ENCODE data around the gene NECTIN4. TPM values are rescaled to one million over a fixed set of nuclear protein-coding genes. Genes with fewer than 3 reads are reported as not detected.

NECTIN4 gene
- total RNA-seq, 1 donor from 2014 or later = not detected

GRCh38 chr1:161096015-161096414 lies 6.7 kb upstream of the NECTIN4 start:
- Histone ChIP-seq H3K4me1 (no peaks in the 10 kb centered on the region), H3K9me3 (ENCODE audit: low read depth) (no peaks in the 10 kb centered on the region), H3K27ac (no peak overlapping the region), H3K36me3 (no peaks in the 10 kb centered on the region), H3K4me2 (no peak overlapping the region), H2AFZ (replicated peaks) (no peak overlapping the region), H4K20me1 (ENCODE audit: low read depth) (no peaks in the 10 kb centered on the region), H3K4me3 (no peak overlapping the region), H3K9ac (no peak overlapping the region), H3K27me3 (no peaks in the 10 kb centered on the region), H3F3A (ENCODE audit: low read depth) (peaks cover 8% of the 10 kb centered on the region), H3K79me2 (ENCODE audit: low read depth) (no peaks in the 10 kb centered on the region)
- Mint-ChIP-seq H3K9me3 (no peaks in the 10 kb centered on the region), H3K4me1 (peaks cover 15% of the 10 kb centered on the region), H3K27ac (no peak overlapping the region), H3K36me3 (peaks cover 5% of the 10 kb centered on the region), H3K27me3 (ENCODE audit: insufficient read depth, low read depth) (peaks cover 13% of the 10 kb centered on the region), H3K4me3 (no peak overlapping the region)
- DNase-seq (ENCODE audit: low spot score) = no peak
- no peak for TF ChIP-seq CTCF (IDR thresholded peaks at IDR 0.05)

GRCh38 chr1:161095230-161095629 lies 5.9 kb upstream of the NECTIN4 start:
- Histone ChIP-seq H3K9ac (no peak overlapping the region), H4K20me1 (ENCODE audit: low read depth) (no peaks in the 10 kb centered on the region), H3K4me2 (no peak overlapping the region), H3K4me3 (no peak overlapping the region), H3K36me3 (no peaks in the 10 kb centered on the region), H3K79me2 (ENCODE audit: low read depth) (no peaks in the 10 kb centered on the region), H3K9me3 (ENCODE audit: low read depth) (no peaks in the 10 kb centered on the region), H3F3A (ENCODE audit: low read depth) (peaks cover 8% of the 10 kb centered on the region), H3K27ac (no peak overlapping the region), H2AFZ (replicated peaks) (no peak overlapping the region), H3K4me1 (no peaks in the 10 kb centered on the region), H3K27me3 (no peaks in the 10 kb centered on the region)
- Mint-ChIP-seq H3K36me3 (peaks cover 5% of the 10 kb centered on the region), H3K27ac (no peak overlapping the region), H3K4me1 (peaks cover 15% of the 10 kb centered on the region), H3K4me3 (no peak overlapping the region), H3K9me3 (no peaks in the 10 kb centered on the region), H3K27me3 (ENCODE audit: insufficient read depth, low read depth) (peaks cover 13% of the 10 kb centered on the region)
- no peak for DNase-seq (ENCODE audit: low spot score)
- TF ChIP-seq EZH2 (IDR thresholded peaks at IDR 0.05) = no peak
- no peak for TF ChIP-seq EZH2phosphoT487 (IDR thresholded peaks at IDR 0.05)
- TF ChIP-seq CTCF (IDR thresholded peaks at IDR 0.05) = no peak

- Mint-ChIP-seq H3K36me3 (no peaks in the 10 kb centered on the region), H3K27ac (no peak overlapping the region), H3K27me3 (ENCODE audit: insufficient read depth, low read depth) (peaks cover 13% of the 10 kb centered on the region), H3K9me3 (no peaks in the 10 kb centered on the region), H3K4me3 (no peak overlapping the region), H3K4me1 (peaks cover 15% of the 10 kb centered on the region)
- no peaks in the 10 kb centered on the region for H4K20me1 ChIP-seq (ENCODE audit: low read depth)
- H3K9me3 ChIP-seq (ENCODE audit: low read depth) = no peaks in the 10 kb centered on the region
- TF ChIP-seq EZH2 (IDR thresholded peaks at IDR 0.05) = no peak
- no peak for TF ChIP-seq CTCF (IDR thresholded peaks at IDR 0.05)
- no peak for TF ChIP-seq EZH2phosphoT487 (IDR thresholded peaks at IDR 0.05)
- H3K36me3 ChIP-seq = no peaks in the 10 kb centered on the region
- H3K27ac ChIP-seq = no peak overlapping the region
- H3K9ac ChIP-seq = no peak overlapping the region
- no peak overlapping the region for H2AFZ ChIP-seq (replicated peaks)
- no peaks in the 10 kb centered on the region for H3K4me1 ChIP-seq
- no peak for DNase-seq (ENCODE audit: low spot score)
- peaks cover 8% of the 10 kb centered on the region for H3F3A ChIP-seq (ENCODE audit: low read depth)
- H3K27me3 ChIP-seq = no peaks in the 10 kb centered on the region
- no peak overlapping the region for H3K4me3 ChIP-seq
- no peak overlapping the region for H3K4me2 ChIP-seq
- H3K79me2 ChIP-seq (ENCODE audit: low read depth) = no peaks in the 10 kb centered on the region
Observed at GRCh38 chr1:161094481-161094880, 5.1 kb upstream of the NECTIN4 start.

- no peak for DNase-seq (ENCODE audit: low spot score)
- no peak overlapping the region for H2AFZ ChIP-seq (replicated peaks)
- Mint-ChIP-seq H3K4me3 (no peak overlapping the region), H3K27me3 (ENCODE audit: insufficient read depth, low read depth) (peaks cover 9% of the 10 kb centered on the region), H3K27ac (no peak overlapping the region), H3K4me1 (peaks cover 6% of the 10 kb centered on the region), H3K36me3 (no peaks in the 10 kb centered on the region), H3K9me3 (no peaks in the 10 kb centered on the region)
- no peaks in the 10 kb centered on the region for H3F3A ChIP-seq (ENCODE audit: low read depth)
- no peak overlapping the region for H3K4me2 ChIP-seq
- no peaks in the 10 kb centered on the region for H3K27me3 ChIP-seq
- no peaks in the 10 kb centered on the region for H3K9me3 ChIP-seq (ENCODE audit: low read depth)
- TF ChIP-seq EZH2phosphoT487 (IDR thresholded peaks at IDR 0.05) = no peak
- TF ChIP-seq CTCF (IDR thresholded peaks at IDR 0.05) = no peak
- TF ChIP-seq EZH2 (IDR thresholded peaks at IDR 0.05) = no peak
- no peaks in the 10 kb centered on the region for H3K79me2 ChIP-seq (ENCODE audit: low read depth)
- no peaks in the 10 kb centered on the region for H3K4me1 ChIP-seq
- no peak overlapping the region for H3K4me3 ChIP-seq
- H3K9ac ChIP-seq = no peak overlapping the region
- H3K27ac ChIP-seq = no peak overlapping the region
- no peaks in the 10 kb centered on the region for H3K36me3 ChIP-seq
- no peaks in the 10 kb centered on the region for H4K20me1 ChIP-seq (ENCODE audit: low read depth)
Observed at GRCh38 chr1:161092621-161093028, 3.3 kb upstream of the NECTIN4 start.

Measured in neural progenitor cell (in vitro differentiated cells).